Measurements from ENCODE around the gene PRAC1. TPM values are rescaled to one million over a fixed set of nuclear protein-coding genes. Genes with fewer than 3 reads are reported as not detected.

Gene PRAC1
- total RNA-seq, 2 experiments from 2014 or later, result not detected

- Histone ChIP-seq H4K20me1 (ENCODE audit: insufficient read depth, low read length) (no peaks in the 10 kb centered on the region), H3K36me3 (ENCODE audit: insufficient read depth, low read length) (no peaks in the 10 kb centered on the region), H2AFZ (ENCODE audit: low read length) (no peak overlapping the region), H3K79me2 (ENCODE audit: insufficient read depth, low read depth, low read length) (no peaks in the 10 kb centered on the region), H3K4me2 (ENCODE audit: low read length) (no peak overlapping the region), H3K4me3 (ENCODE audit: low read depth, low read length, poor library complexity, severe bottlenecking) (no peak overlapping the region), H3K9me2 (ENCODE audit: insufficient read depth, low read length) (no peaks in the 10 kb centered on the region), H3K27ac (ENCODE audit: low read depth, low read length, poor library complexity, severe bottlenecking) (no peak overlapping the region), H3K4me1 (ENCODE audit: insufficient read depth, low read length, poor library complexity, severe bottlenecking) (no peaks in the 10 kb centered on the region), H3K9me3 (ENCODE audit: low read length) (no peaks in the 10 kb centered on the region)
- TF ChIP-seq CTCF (conservative IDR thresholded peaks at IDR 0.05; ENCODE audit: low read length) (no peak), EZH2phosphoT487 (IDR thresholded peaks at IDR 0.05; ENCODE audit: borderline replicate concordance, low read depth, low read length) (no peak)
- no peak for DNase-seq (ENCODE audit: low spot score)
- POLR2A ChIA-PET, result interaction anchor here (0.7 kb wide), 1 partner anchor 118 kb away, joined by 3 read pairs; no protein-coding TSS in a partner anchor
- CTCF ChIA-PET (ENCODE audit: unreplicated experiment), result no interaction called here
- intact Hi-C loops (cut with micrococcal nuclease; ENCODE audit: unreplicated experiment), result no loop called here
- BruUV-seq (replicated peaks), result no TSS peak
Observed at GRCh38 chr17:48681609-48682008, 40.7 kb downstream of the PRAC1 start.

GRCh38 chr17:48679385-48680096 lies 42.8 kb downstream of the PRAC1 start:
- ChIA-PET CTCF (ENCODE audit: unreplicated experiment) (interaction anchor here (0.6 kb wide), 1 partner anchor 15 kb away, joined by 3 read pairs; no protein-coding TSS in a partner anchor), POLR2A (interaction anchor here (0.8 kb wide), 1 partner anchor 283 kb away, joined by 3 read pairs; no protein-coding TSS in a partner anchor)
- H3K36me3 ChIP-seq (ENCODE audit: insufficient read depth, low read length), result no peaks in the 10 kb centered on the region
- no peaks in the 10 kb centered on the region for H3K4me1 ChIP-seq (ENCODE audit: insufficient read depth, low read length, poor library complexity, severe bottlenecking)
- no peaks in the 10 kb centered on the region for H3K9me3 ChIP-seq (ENCODE audit: low read length)
- H3K9me2 ChIP-seq (ENCODE audit: insufficient read depth, low read length), result no peaks in the 10 kb centered on the region
- H3K27ac ChIP-seq (ENCODE audit: low read depth, low read length, poor library complexity, severe bottlenecking), result no peak overlapping the region
- no peak overlapping the region for H3K4me3 ChIP-seq (ENCODE audit: low read depth, low read length, poor library complexity, severe bottlenecking)
- H4K20me1 ChIP-seq (ENCODE audit: insufficient read depth, low read length), result no peaks in the 10 kb centered on the region
- DNase-seq (ENCODE audit: low spot score), result no peak
- no peak overlapping the region for H3K4me2 ChIP-seq (ENCODE audit: low read length)
- H3K79me2 ChIP-seq (ENCODE audit: insufficient read depth, low read depth, low read length), result no peaks in the 10 kb centered on the region
- TF ChIP-seq CTCF (conservative IDR thresholded peaks at IDR 0.05; ENCODE audit: low read length) (no peak), EZH2phosphoT487 (IDR thresholded peaks at IDR 0.05; ENCODE audit: borderline replicate concordance, low read depth, low read length) (no peak)
- intact Hi-C loops (cut with micrococcal nuclease; ENCODE audit: unreplicated experiment), result loop anchor here (2.0 to 5.0 kb wide), 3 partner anchors 128 to 353 kb away; no protein-coding TSS in a partner anchor
- no peak overlapping the region for H2AFZ ChIP-seq (ENCODE audit: low read length)
- BruUV-seq (replicated peaks), result no TSS peak

All from OCI-LY7 (cell line).